Measurements from ENCODE around the gene EXD3. TPM values are rescaled to one million over a fixed set of nuclear protein-coding genes. Genes with fewer than 3 reads are reported as not detected.

The EXD3 gene
- total and polyA plus RNA-seq, 2 donors, result 3.4 to 16.8 TPM

DNA sequence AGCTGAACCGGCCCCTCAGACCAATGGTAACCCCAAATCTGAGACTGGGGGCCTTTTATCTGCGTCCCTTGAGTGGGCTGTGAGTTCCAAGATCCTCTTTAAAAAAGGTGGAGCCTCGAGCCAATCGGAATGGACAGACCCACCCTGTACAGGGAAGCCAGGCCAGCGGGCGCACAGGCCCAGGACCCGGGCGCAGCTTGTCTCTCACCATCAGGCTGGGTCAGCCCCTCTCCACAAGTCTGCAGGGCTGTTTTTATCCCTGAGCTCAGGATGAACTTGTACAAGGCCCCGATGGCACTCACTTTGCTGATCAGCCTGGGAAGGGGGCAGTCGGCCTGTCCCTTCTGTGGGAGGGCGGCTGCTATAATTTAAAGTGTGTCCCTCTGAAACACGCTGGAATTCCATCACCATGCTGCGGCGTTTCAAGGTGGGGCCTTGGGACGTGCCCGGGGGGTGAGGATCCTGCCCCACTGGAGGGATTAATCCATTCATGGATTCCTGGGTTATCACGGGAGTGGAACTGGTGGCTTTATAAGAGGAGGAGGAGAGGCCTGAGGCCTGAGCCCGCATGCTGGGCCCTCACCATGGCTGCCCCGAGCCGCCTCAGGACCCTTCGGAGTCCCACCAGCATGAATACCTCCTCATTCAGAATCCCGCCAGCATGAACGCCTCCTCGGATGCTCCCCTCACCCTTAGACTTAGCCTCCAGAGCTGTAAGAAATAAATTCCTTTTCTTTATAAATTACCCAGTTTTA is 14.1 kb downstream of the EXD3 start:
- 96% methylated on average over 24 of the region's 24 CpGs for WGBS
- Histone ChIP-seq H3K4me1 (ENCODE audit: control insufficient read depth in 2 of 2, insufficient read depth in 2 of 2, low read length in 2 of 2) (peaks cover 0 to 14% of the 10 kb centered on the region in 2 donors), H3K27me3 (ENCODE audit: control insufficient read depth in 2 of 2, insufficient read depth in 1 of 2, low read length in 1 of 2) (peaks cover 30 to 73% of the 10 kb centered on the region in 2 donors), H3K4me3 (ENCODE audit: low read length in 2 of 2) (no peak overlapping the region), H3K9me3 (ENCODE audit: control insufficient read depth in 2 of 2, insufficient read depth in 1 of 2, low read length in 1 of 2) (peaks cover 1 to 3% of the 10 kb centered on the region in 2 donors), H3K27ac (ENCODE audit: low read depth in 1 of 2, low read length in 1 of 2) (no peak overlapping the region), H3K36me3 (ENCODE audit: control insufficient read depth in 2 of 2, insufficient read depth in 2 of 2, low read length in 1 of 2) (no peaks in the 10 kb centered on the region)
- no peak for DNase-seq (ENCODE audit: low read depth in 6 of 9, low spot score in 9 of 9)

GRCh38 chr9:137407590-137408300 is 15.2 kb downstream of the EXD3 start:
- H3K36me3 ChIP-seq (ENCODE audit: control insufficient read depth in 2 of 2, insufficient read depth in 2 of 2, low read length in 1 of 2), result no peaks in the 10 kb centered on the region
- no peak overlapping the region for H3K27ac ChIP-seq (ENCODE audit: low read depth in 1 of 2, low read length in 1 of 2)
- H3K4me3 ChIP-seq (ENCODE audit: low read length in 2 of 2), result no peak overlapping the region
- 89% methylated on average over 31 of the region's 31 CpGs for WGBS
- no peak for DNase-seq (ENCODE audit: low read depth in 6 of 9, low spot score in 9 of 9)
- H3K27me3 ChIP-seq (ENCODE audit: control insufficient read depth in 2 of 2, insufficient read depth in 1 of 2, low read length in 1 of 2), result peaks cover 30 to 71% of the 10 kb centered on the region in 2 donors
- peaks cover 1 to 3% of the 10 kb centered on the region in 2 donors for H3K9me3 ChIP-seq (ENCODE audit: control insufficient read depth in 2 of 2, insufficient read depth in 1 of 2, low read length in 1 of 2)
- peaks cover 0 to 14% of the 10 kb centered on the region in 2 donors for H3K4me1 ChIP-seq (ENCODE audit: control insufficient read depth in 2 of 2, insufficient read depth in 2 of 2, low read length in 2 of 2)

GRCh38 chr9:137406876-137407589 is 15.9 kb downstream of the EXD3 start:
- 6% methylated on average over 63 of the region's 63 CpGs for WGBS
- peaks cover 1 to 3% of the 10 kb centered on the region in 2 donors for H3K9me3 ChIP-seq (ENCODE audit: control insufficient read depth in 2 of 2, insufficient read depth in 1 of 2, low read length in 1 of 2)
- H3K4me1 ChIP-seq (ENCODE audit: control insufficient read depth in 2 of 2, insufficient read depth in 2 of 2, low read length in 2 of 2), result peaks cover 0 to 11% of the 10 kb centered on the region in 2 donors
- H3K27me3 ChIP-seq (ENCODE audit: control insufficient read depth in 2 of 2, insufficient read depth in 1 of 2, low read length in 1 of 2), result peaks cover 26 to 65% of the 10 kb centered on the region in 2 donors
- no peaks in the 10 kb centered on the region for H3K36me3 ChIP-seq (ENCODE audit: control insufficient read depth in 2 of 2, insufficient read depth in 2 of 2, low read length in 1 of 2)
- no peak overlapping the region for H3K4me3 ChIP-seq (ENCODE audit: low read length in 2 of 2)
- peak in 2 of 9 donors; percentile 45 for DNase-seq (ENCODE audit: low read depth in 6 of 9, low spot score in 9 of 9)
- no peak overlapping the region for H3K27ac ChIP-seq (ENCODE audit: low read depth in 1 of 2, low read length in 1 of 2)

DNA sequence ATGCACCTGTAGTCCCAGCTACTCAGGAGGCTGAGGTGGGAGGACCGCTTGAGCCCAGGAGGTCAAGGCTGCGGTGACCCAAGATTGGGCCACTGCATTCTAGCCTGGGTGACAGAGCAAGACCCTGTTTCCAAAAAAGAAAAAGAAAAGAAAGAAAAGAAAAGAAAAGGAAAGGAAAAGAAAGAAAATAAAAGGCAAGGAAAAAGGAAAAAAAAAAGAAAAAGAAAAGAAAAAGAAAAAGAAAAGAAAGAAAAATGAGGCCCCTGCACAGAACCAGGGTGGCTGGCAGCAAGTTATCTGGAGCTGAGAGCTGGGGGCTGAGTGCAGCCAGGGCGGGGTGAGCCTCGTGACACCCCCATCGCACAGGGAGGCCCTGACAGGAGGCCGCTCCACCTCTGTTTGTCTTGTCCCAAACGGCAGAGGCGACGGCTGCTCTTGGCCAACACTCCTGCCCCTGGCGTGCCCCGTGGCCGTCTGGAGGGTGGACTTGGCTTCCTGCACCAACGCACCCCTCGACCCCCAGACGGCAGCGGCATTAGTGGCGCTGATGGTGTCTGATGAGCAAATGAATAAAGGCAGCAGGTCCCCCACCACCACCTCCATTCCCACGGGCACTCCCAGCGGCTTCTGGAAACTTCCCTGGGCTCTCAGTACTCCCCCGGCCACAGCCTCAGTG is 16.7 kb downstream of the EXD3 start:
- peaks cover 25 to 57% of the 10 kb centered on the region in 2 donors for H3K27me3 ChIP-seq (ENCODE audit: control insufficient read depth in 2 of 2, insufficient read depth in 1 of 2, low read length in 1 of 2)
- peaks cover 1 to 7% of the 10 kb centered on the region in 2 donors for H3K9me3 ChIP-seq (ENCODE audit: control insufficient read depth in 2 of 2, insufficient read depth in 1 of 2, low read length in 1 of 2)
- no peak for DNase-seq (ENCODE audit: low read depth in 6 of 9, low spot score in 9 of 9)
- peaks cover 0 to 4% of the 10 kb centered on the region in 2 donors for H3K4me1 ChIP-seq (ENCODE audit: control insufficient read depth in 2 of 2, insufficient read depth in 2 of 2, low read length in 2 of 2)
- H3K36me3 ChIP-seq (ENCODE audit: control insufficient read depth in 2 of 2, insufficient read depth in 2 of 2, low read length in 1 of 2), result no peaks in the 10 kb centered on the region
- no peak overlapping the region for H3K27ac ChIP-seq (ENCODE audit: low read depth in 1 of 2, low read length in 1 of 2)
- WGBS, result 84% methylated on average over 20 of the region's 20 CpGs
- no peak overlapping the region for H3K4me3 ChIP-seq (ENCODE audit: low read length in 2 of 2)

DNA sequence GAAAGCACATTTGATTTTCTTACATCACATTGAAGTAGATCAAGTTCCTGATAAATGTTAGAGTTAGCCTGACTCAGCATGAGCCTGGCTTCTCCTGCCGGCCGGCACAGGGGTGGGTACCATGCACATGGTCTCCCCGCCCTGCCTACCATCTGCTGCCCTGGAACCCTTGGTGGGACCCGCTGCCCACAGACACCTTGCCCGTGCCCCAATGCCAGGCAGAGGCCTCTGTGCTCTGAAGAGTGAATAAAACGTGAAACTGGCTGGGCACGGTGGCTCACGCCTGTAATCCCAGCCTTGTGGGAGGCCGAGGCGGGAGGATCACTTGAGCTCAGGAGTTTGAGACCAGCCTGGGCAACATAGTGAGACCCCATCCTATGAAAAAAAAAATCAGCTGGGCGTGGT is 17.3 kb downstream of the EXD3 start:
- H3K9me3 ChIP-seq (ENCODE audit: control insufficient read depth in 2 of 2, insufficient read depth in 1 of 2, low read length in 1 of 2), result peaks cover 1 to 4% of the 10 kb centered on the region in 2 donors
- peaks cover 19 to 52% of the 10 kb centered on the region in 2 donors for H3K27me3 ChIP-seq (ENCODE audit: control insufficient read depth in 2 of 2, insufficient read depth in 1 of 2, low read length in 1 of 2)
- H3K4me1 ChIP-seq (ENCODE audit: control insufficient read depth in 2 of 2, insufficient read depth in 2 of 2, low read length in 2 of 2), result peaks cover 0 to 2% of the 10 kb centered on the region in 2 donors
- no peak overlapping the region for H3K27ac ChIP-seq (ENCODE audit: low read depth in 1 of 2, low read length in 1 of 2)
- H3K4me3 ChIP-seq (ENCODE audit: low read length in 2 of 2), result no peak overlapping the region
- WGBS, result 92% methylated on average over 11 of the region's 11 CpGs
- DNase-seq (ENCODE audit: low read depth in 6 of 9, low spot score in 9 of 9), result no peak
- H3K36me3 ChIP-seq (ENCODE audit: control insufficient read depth in 2 of 2, insufficient read depth in 2 of 2, low read length in 1 of 2), result no peaks in the 10 kb centered on the region

GRCh38 chr9:137404961-137405567 is 17.9 kb downstream of the EXD3 start:
- Histone ChIP-seq H3K4me3 (ENCODE audit: low read length in 2 of 2) (no peak overlapping the region), H3K27ac (ENCODE audit: low read depth in 1 of 2, low read length in 1 of 2) (no peak overlapping the region), H3K36me3 (ENCODE audit: control insufficient read depth in 2 of 2, insufficient read depth in 2 of 2, low read length in 1 of 2) (no peaks in the 10 kb centered on the region), H3K4me1 (ENCODE audit: control insufficient read depth in 2 of 2, insufficient read depth in 2 of 2, low read length in 2 of 2) (peaks cover 0 to 2% of the 10 kb centered on the region in 2 donors), H3K27me3 (ENCODE audit: control insufficient read depth in 2 of 2, insufficient read depth in 1 of 2, low read length in 1 of 2) (peaks cover 16 to 48% of the 10 kb centered on the region in 2 donors), H3K9me3 (ENCODE audit: control insufficient read depth in 2 of 2, insufficient read depth in 1 of 2, low read length in 1 of 2) (peaks cover 1 to 4% of the 10 kb centered on the region in 2 donors)
- WGBS, result 93% methylated on average over 24 of the region's 24 CpGs
- no peak for DNase-seq (ENCODE audit: low read depth in 6 of 9, low spot score in 9 of 9)

- 96% methylated on average over 15 of the region's 15 CpGs for WGBS
Observed at GRCh38 chr9:137403269-137403668, 19.7 kb downstream of the EXD3 start.

GRCh38 chr9:137402746-137403145 is 20.2 kb downstream of the EXD3 start:
- no peak overlapping the region for H3K4me3 ChIP-seq (ENCODE audit: low read length in 2 of 2)
- no peak overlapping the region for H3K27ac ChIP-seq (ENCODE audit: low read depth in 1 of 2, low read length in 1 of 2)
- no peak for DNase-seq (ENCODE audit: low read depth in 6 of 9, low spot score in 9 of 9)
- H3K27me3 ChIP-seq (ENCODE audit: control insufficient read depth in 2 of 2, insufficient read depth in 1 of 2, low read length in 1 of 2), result peaks cover 14 to 28% of the 10 kb centered on the region in 2 donors
- H3K9me3 ChIP-seq (ENCODE audit: control insufficient read depth in 2 of 2, insufficient read depth in 1 of 2, low read length in 1 of 2), result peaks cover 2 to 7% of the 10 kb centered on the region in 2 donors
- peaks cover 0 to 2% of the 10 kb centered on the region in 2 donors for H3K4me1 ChIP-seq (ENCODE audit: control insufficient read depth in 2 of 2, insufficient read depth in 2 of 2, low read length in 2 of 2)
- no peaks in the 10 kb centered on the region for H3K36me3 ChIP-seq (ENCODE audit: control insufficient read depth in 2 of 2, insufficient read depth in 2 of 2, low read length in 1 of 2)
- WGBS, result 96% methylated on average over 11 of the region's 11 CpGs

More at GRCh38 chr9:137403269-137403668, 19.7 kb downstream of the EXD3 start:
- no peaks in the 10 kb centered on the region for H3K36me3 ChIP-seq (ENCODE audit: control insufficient read depth in 2 of 2, insufficient read depth in 2 of 2, low read length in 1 of 2)
- DNase-seq (ENCODE audit: low read depth in 6 of 9, low spot score in 9 of 9), result no peak
- H3K27me3 ChIP-seq (ENCODE audit: control insufficient read depth in 2 of 2, insufficient read depth in 1 of 2, low read length in 1 of 2), result peaks cover 16 to 32% of the 10 kb centered on the region in 2 donors
- peaks cover 0 to 2% of the 10 kb centered on the region in 2 donors for H3K4me1 ChIP-seq (ENCODE audit: control insufficient read depth in 2 of 2, insufficient read depth in 2 of 2, low read length in 2 of 2)
- peaks cover 2 to 7% of the 10 kb centered on the region in 2 donors for H3K9me3 ChIP-seq (ENCODE audit: control insufficient read depth in 2 of 2, insufficient read depth in 1 of 2, low read length in 1 of 2)
- no peak overlapping the region for H3K27ac ChIP-seq (ENCODE audit: low read depth in 1 of 2, low read length in 1 of 2)
- H3K4me3 ChIP-seq (ENCODE audit: low read length in 2 of 2), result no peak overlapping the region
